MM.1S (cell line): ENCODE measurements around the gene UPK1A.

ENCODE experiments used
- EZH2 ChIP-seq: fragments of 300-600 bp; sonication (generic); optimal IDR thresholded peaks from 2 replicates; pipeline ENCODE3; 2017; ENCODE audit warnings: low read depth, mild to moderate bottlenecking, antibody characterized with exemption, low read length, mixed read lengths
- TF ChIP-seq, protein P1 (sequence below): fragments of 300-600 bp; sonication (generic); IDR thresholded peaks from 2 replicates; pipeline ENCODE4 v1.5.1; 2016; ENCODE audit warnings: antibody characterized with exemption, low read length, mixed read lengths

DNA sequence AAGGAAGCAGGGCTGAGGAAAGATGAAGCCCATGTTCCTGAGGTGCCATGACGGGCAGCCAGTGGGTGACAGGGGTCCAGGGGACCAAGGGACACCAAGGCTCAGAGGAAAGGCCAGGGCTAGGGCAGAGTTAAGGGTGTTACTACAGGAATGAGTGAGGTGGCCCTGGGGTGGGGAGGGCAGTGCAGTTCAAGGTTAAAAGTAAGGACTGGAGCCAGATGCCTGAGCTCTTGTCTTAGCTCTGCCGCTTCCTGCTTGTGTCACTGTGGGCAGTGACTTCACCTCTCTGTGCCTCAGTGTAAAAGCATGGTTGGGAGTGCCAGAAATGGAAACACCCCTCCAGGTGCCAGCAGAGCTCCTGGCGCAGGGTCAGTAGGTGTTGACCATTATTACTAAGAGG is 29.7 kb upstream of the UPK1A start:
- TF ChIP-seq, protein P1, sequence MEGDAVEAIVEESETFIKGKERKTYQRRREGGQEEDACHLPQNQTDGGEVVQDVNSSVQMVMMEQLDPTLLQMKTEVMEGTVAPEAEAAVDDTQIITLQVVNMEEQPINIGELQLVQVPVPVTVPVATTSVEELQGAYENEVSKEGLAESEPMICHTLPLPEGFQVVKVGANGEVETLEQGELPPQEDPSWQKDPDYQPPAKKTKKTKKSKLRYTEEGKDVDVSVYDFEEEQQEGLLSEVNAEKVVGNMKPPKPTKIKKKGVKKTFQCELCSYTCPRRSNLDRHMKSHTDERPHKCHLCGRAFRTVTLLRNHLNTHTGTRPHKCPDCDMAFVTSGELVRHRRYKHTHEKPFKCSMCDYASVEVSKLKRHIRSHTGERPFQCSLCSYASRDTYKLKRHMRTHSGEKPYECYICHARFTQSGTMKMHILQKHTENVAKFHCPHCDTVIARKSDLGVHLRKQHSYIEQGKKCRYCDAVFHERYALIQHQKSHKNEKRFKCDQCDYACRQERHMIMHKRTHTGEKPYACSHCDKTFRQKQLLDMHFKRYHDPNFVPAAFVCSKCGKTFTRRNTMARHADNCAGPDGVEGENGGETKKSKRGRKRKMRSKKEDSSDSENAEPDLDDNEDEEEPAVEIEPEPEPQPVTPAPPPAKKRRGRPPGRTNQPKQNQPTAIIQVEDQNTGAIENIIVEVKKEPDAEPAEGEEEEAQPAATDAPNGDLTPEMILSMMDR, result no peak
- TF ChIP-seq EZH2, result no peak
